BJ (cell line): Measurements from ENCODE around the gene FAM76B. TPM values are rescaled to one million over a fixed set of nuclear protein-coding genes. Genes with fewer than 3 reads are reported as not detected.

Experiments
- CTCF ChIA-PET: fragments of 350-600 bp; formaldehyde crosslinking; extraction: SDS; loops from one replicate; lab custom pipeline; 2021; ENCODE audit warnings: antibody characterized with exemption, inconsistent platforms; lab: Yijun Ruan, JAX
- POLR2A ChIA-PET: fragments of 300-600 bp; sonication (Branson Sonifier 250); formaldehyde crosslinking; extraction: SDS; loops from one replicate; lab custom pipeline; 2021; ENCODE audit warnings: antibody characterized with exemption; lab: Charles Lee
- DNase-seq: peaks from one replicate; pipeline ENCODE4 v3.0.0-alpha.2; 2011; ENCODE audit warnings: low read depth
- H3K27me3 ChIP-seq: 2 replicates; pipeline ENCODE4 v1.6.0; 2011; ENCODE audit warnings: low read length; ENCODE audit not compliant: control insufficient read depth, insufficient read depth
- H3K36me3 ChIP-seq: 2 replicates; pipeline ENCODE4 v1.5.1; 2011; ENCODE audit warnings: low read length; ENCODE audit not compliant: control insufficient read depth, insufficient read depth
- H3K4me3 ChIP-seq: 2 replicates; pipeline ENCODE4 v1.5.1; 2011; ENCODE audit warnings: low read depth, mild to moderate bottlenecking, control low read depth, low read length
- CTCF ChIP-seq: IDR thresholded peaks from 2 replicates; pipeline ENCODE4 v1.5.1; 2011; ENCODE audit warnings: low read depth, mild to moderate bottlenecking, control low read depth, inconsistent platforms, low read length, moderate library complexity; ENCODE audit not compliant: insufficient read depth
- polyA minus RNA-seq: library from RNA; depleted of rRNA, polyadenylated mRNA; stranded (reverse); fragments of >200 nt; gene quantifications from 2 replicates; pipeline ENCODE4 v1.2.3, GENCODE V29; 2011; rRNA and poly(A)+ RNA removed
- polyA plus RNA-seq: library from polyadenylated mRNA; depleted of rRNA; stranded (reverse); fragments of >200 nt; gene quantifications from 2 replicates; pipeline ENCODE4 v1.2.3, GENCODE V29; 2011; rRNA removed

FAM76B gene
- 9.4 and 19.9 TPM in 2 replicates for polyA plus RNA-seq
- polyA minus RNA-seq: 4.7 and 5.2 TPM in 2 replicates

GRCh38 chr11:95789506-95790122 lies at the start of gene FAM76B:
FAM76B (minus strand) TSS chr11:95789782; CDS start chr11:95789478, 304 bp downstream.
- POLR2A ChIA-PET: no interaction called here
- CTCF ChIA-PET: interaction anchor here (0.6 to 3.4 kb wide), 6 partner anchors 10 to 1235 kb away, joined by 3 to 10 read pairs (median 5); no protein-coding TSS in a partner anchor
- DNase-seq: peak; percentile 92
- TF ChIP-seq CTCF: no peak
- Histone ChIP-seq H3K36me3 (no peaks in the 10 kb centered on the region), H3K27me3 (no peaks in the 10 kb centered on the region), H3K4me3 (peak within 1 kb of the TSS; percentile 88)

- TF ChIP-seq CTCF: peak; percentile 86
- Histone ChIP-seq H3K36me3 (no peaks in the 10 kb centered on the region), H3K4me3 (no peak overlapping the region), H3K27me3 (no peaks in the 10 kb centered on the region)
- peak; percentile 54 for DNase-seq
- ChIA-PET POLR2A (no interaction called here), CTCF (interaction anchor here (0.6 to 3.0 kb wide), 24 partner anchors 9 to 591 kb away, joined by 3 to 17 read pairs (median 3); partner anchors contain the start of genes CCDC82, CEP57, FAM76B and JRKL)
Observed at GRCh38 chr11:95835768-95836488, 46.3 kb upstream of the FAM76B start.

GRCh38 chr11:95835351-95835750 lies 45.8 kb upstream of the FAM76B start:
- Histone ChIP-seq H3K36me3 (no peaks in the 10 kb centered on the region), H3K4me3 (no peak overlapping the region), H3K27me3 (no peaks in the 10 kb centered on the region)
- CTCF ChIA-PET: interaction anchor here (0.6 to 3.0 kb wide), 22 partner anchors 8 to 591 kb away, joined by 3 to 17 read pairs (median 3); partner anchors contain the start of genes CCDC82, CEP57, FAM76B and JRKL
- POLR2A ChIA-PET: no interaction called here
- DNase-seq: no peak
- TF ChIP-seq CTCF: no peak

- ChIA-PET POLR2A (no interaction called here), CTCF (interaction anchor here (2.5 kb wide), 1 partner anchor 510 kb away, joined by 10 read pairs; the partner anchor contains the start of gene MAML2)
- DNase-seq: no peak
- Histone ChIP-seq H3K36me3 (no peaks in the 10 kb centered on the region), H3K27me3 (no peaks in the 10 kb centered on the region), H3K4me3 (no peak overlapping the region)
- no peak for TF ChIP-seq CTCF
Observed at GRCh38 chr11:95833378-95833777, 43.8 kb upstream of the FAM76B start.

- no peak for DNase-seq
- Histone ChIP-seq H3K36me3 (no peaks in the 10 kb centered on the region), H3K27me3 (no peaks in the 10 kb centered on the region), H3K4me3 (no peak overlapping the region)
- TF ChIP-seq CTCF: no peak
- ChIA-PET CTCF (interaction anchor here (1.1 to 2.5 kb wide), 2 partner anchors 510 to 557 kb away, joined by 3 to 10 read pairs; partner anchors contain the start of genes CCDC82, JRKL and MAML2), POLR2A (no interaction called here)
Observed at GRCh38 chr11:95832763-95833162, 43.2 kb upstream of the FAM76B start.
